ENCODE measurements around the gene SOS1. TPM values are rescaled to one million over a fixed set of nuclear protein-coding genes. Genes with fewer than 3 reads are reported as not detected.
"Not testable (repeated sequence)": the region's sequence is repeated elsewhere in the genome, so short reads cannot be mapped to it uniquely, and the experiment has no call there.

The SOS1 gene
- total RNA-seq, 1 donor from 2014 or later, result 35.5 TPM

DNA sequence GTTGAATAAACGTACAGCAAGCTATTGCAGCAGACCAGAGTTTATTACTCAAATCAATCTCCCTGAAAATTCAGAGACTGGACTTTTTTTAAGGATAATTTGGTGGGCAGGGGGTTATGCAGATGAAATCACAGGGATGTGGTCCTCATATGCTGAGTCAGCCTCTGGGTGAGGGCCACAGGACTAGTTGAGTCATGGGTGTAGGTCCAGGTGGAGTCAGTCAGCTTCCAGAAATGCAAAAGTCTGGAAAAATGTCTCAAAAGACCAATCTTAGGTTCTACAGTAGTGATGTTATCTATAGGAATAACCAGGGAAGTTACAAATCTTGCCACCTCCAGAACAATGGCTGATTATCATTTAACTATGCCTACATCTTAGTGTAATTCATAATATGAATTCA is 180.1 kb downstream of the SOS1 start:
- Mint-ChIP-seq H3K4me3 (no peak overlapping the region), H3K4me1 (peaks cover 4% of the 10 kb centered on the region), H3K9me3 (no peaks in the 10 kb centered on the region), H3K27ac (ENCODE audit: unreplicated experiment) (no peak overlapping the region), H3K27me3 (ENCODE audit: low read depth) (no peaks in the 10 kb centered on the region), H3K36me3 (ENCODE audit: low read depth) (no peaks in the 10 kb centered on the region)
- TF ChIP-seq CTCF (conservative IDR thresholded peaks at IDR 0.05), result no peak
- no peak for DNase-seq (ENCODE audit: low read depth, low spot score)

- H3K4me1 Mint-ChIP-seq, result no peaks in the 10 kb centered on the region
- no peaks in the 10 kb centered on the region for H3K9me3 Mint-ChIP-seq
- no peak overlapping the region for H3K27ac Mint-ChIP-seq (ENCODE audit: unreplicated experiment)
- DNase-seq (ENCODE audit: low read depth, low spot score), result no peak
- H3K4me3 Mint-ChIP-seq, result no peak overlapping the region
- no peak for TF ChIP-seq CTCF (conservative IDR thresholded peaks at IDR 0.05)
- no peaks in the 10 kb centered on the region for H3K27me3 Mint-ChIP-seq (ENCODE audit: low read depth)
- no peaks in the 10 kb centered on the region for H3K36me3 Mint-ChIP-seq (ENCODE audit: low read depth)
Measured at GRCh38 chr2:38937548-38937947, 183.3 kb downstream of the SOS1 start.

GRCh38 chr2:38936516-38936915 is 184.3 kb downstream of the SOS1 start:
- H3K36me3 Mint-ChIP-seq (ENCODE audit: low read depth); DNase-seq (ENCODE audit: low read depth, low spot score); H3K27me3 Mint-ChIP-seq (ENCODE audit: low read depth); H3K27ac Mint-ChIP-seq (ENCODE audit: unreplicated experiment); H3K4me1 Mint-ChIP-seq; H3K9me3 Mint-ChIP-seq; H3K4me3 Mint-ChIP-seq: not testable (repeated sequence)

DNA sequence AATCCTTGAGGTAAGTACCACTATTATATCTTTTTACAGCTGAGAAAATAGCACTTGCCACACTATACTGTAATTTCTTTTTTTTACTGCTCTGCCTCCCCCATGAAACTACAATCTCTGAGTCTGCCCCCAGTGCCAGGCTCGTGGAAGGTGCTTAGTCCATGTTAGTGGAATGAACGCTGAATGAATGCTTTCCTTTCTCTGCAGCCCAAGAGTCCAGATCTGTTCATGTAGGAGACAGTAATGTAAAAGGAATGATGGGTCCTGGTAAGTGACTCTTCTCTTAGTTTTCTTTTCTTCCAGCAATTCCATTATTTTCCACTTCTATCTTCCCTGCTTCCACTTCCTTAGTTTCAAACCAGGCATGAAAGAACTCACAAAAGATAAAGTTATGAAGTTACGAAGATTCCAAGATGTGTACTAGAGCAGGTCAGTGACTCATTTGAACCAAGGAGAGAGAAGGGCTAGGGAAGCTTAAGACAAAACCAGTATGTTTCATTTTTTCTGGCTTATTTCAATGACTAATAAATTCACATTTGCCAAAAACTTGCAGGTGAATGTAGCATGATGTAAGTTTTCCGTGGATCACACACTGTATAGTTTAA is 185.2 kb downstream of the SOS1 start:
- Mint-ChIP-seq H3K4me1 (no peaks in the 10 kb centered on the region), H3K4me3 (no peak overlapping the region), H3K27ac (ENCODE audit: unreplicated experiment) (no peak overlapping the region), H3K27me3 (ENCODE audit: low read depth) (no peaks in the 10 kb centered on the region), H3K9me3 (no peaks in the 10 kb centered on the region), H3K36me3 (ENCODE audit: low read depth) (no peaks in the 10 kb centered on the region)
- no peak for DNase-seq (ENCODE audit: low read depth, low spot score)
- no peak for TF ChIP-seq CTCF (conservative IDR thresholded peaks at IDR 0.05)

GRCh38 chr2:38934742-38935141 is 186.1 kb downstream of the SOS1 start:
- H3K4me1 Mint-ChIP-seq, result no peaks in the 10 kb centered on the region
- no peaks in the 10 kb centered on the region for H3K36me3 Mint-ChIP-seq (ENCODE audit: low read depth)
- no peaks in the 10 kb centered on the region for H3K27me3 Mint-ChIP-seq (ENCODE audit: low read depth)
- TF ChIP-seq CTCF (conservative IDR thresholded peaks at IDR 0.05), result no peak
- no peaks in the 10 kb centered on the region for H3K9me3 Mint-ChIP-seq
- peak overlapping the region; percentile 4 for H3K27ac Mint-ChIP-seq (ENCODE audit: unreplicated experiment)
- no peak overlapping the region for H3K4me3 Mint-ChIP-seq
- no peak for DNase-seq (ENCODE audit: low read depth, low spot score)

- Mint-ChIP-seq H3K9me3 (no peaks in the 10 kb centered on the region), H3K27me3 (ENCODE audit: low read depth) (no peaks in the 10 kb centered on the region), H3K27ac (ENCODE audit: unreplicated experiment) (no peak overlapping the region), H3K36me3 (ENCODE audit: low read depth) (no peaks in the 10 kb centered on the region), H3K4me3 (no peak overlapping the region), H3K4me1 (no peaks in the 10 kb centered on the region)
- no peak for TF ChIP-seq CTCF (conservative IDR thresholded peaks at IDR 0.05)
- DNase-seq (ENCODE audit: low read depth, low spot score), result no peak
Measured at GRCh38 chr2:38933653-38934052, 187.2 kb downstream of the SOS1 start.
